HG03064 (cell line): ENCODE measurements around the gene NBPF26.
"Not testable (repeated sequence)": the region's sequence is repeated elsewhere in the genome, so short reads cannot be mapped to it uniquely, and the experiment has no call there.

ENCODE experiments used
- ATAC-seq: cut with Tn5 transposase; IDR thresholded peaks from one replicate; pipeline ENCODE4 v1.9.1; 2021; ENCODE audit warnings: low read depth; ENCODE audit not compliant: unreplicated experiment

The NBPF26 gene

DNA sequence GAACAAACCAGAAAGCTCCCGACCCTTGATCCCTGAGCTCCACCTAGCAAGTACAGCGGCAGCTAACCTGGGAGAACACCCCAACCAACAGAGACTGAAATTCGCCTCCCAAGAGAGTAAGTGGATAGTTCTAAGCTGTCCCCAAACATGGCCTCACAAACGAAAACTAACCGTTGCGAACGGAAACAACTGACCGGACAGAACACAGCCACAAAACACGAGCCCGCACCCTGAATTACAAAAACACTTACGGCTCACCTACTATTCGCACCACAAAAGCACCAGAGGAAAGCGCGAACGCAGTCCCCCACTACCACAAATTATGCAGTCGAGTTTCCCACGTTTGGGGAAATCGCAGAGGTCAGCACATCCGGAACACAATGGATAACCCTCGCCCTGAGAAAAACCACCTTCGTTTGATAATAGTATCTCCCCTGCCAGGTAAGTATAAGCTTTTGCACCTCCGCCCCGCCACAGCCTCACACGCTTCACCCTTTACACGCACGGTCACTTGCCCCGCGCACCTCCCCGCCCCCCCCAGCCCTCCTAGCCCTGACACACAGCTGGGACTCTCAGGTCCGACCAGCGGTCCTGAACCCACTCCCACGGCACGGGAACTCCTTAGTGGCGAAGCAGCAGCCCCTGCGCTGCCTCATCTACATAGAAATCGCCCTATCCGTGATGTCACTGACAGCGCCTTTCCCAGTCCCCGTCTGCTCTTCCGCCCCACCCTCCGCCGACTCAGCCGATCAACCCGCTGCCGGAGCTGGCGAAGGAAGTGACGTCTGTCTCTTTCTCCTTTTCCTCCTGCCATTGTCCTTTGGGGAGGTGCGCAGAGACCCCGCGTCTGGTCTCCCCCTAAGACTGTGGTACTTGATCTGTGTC, 127.0 kb downstream of the NBPF26 start:
- not testable (repeated sequence) for ATAC-seq

DNA sequence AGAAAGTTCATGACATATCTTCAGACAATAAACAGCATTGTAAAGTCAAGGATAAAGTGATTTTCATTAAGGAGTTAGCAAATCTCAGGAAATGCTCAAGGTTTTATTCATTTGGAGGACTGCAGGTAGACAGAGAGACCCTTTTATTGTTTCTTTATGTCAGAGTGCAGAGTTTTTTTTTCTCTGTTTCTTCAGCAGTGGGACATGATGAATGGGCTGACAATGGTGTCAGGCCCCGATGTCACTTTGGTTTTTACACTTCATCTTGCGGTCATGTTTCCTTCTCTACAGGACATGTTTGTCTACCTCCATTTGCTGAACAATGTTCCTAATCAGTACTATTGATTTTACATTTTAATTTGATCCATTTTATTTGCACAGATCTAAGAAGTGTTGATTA, 134.4 kb downstream of the NBPF26 start:
- not testable (repeated sequence) for ATAC-seq

DNA sequence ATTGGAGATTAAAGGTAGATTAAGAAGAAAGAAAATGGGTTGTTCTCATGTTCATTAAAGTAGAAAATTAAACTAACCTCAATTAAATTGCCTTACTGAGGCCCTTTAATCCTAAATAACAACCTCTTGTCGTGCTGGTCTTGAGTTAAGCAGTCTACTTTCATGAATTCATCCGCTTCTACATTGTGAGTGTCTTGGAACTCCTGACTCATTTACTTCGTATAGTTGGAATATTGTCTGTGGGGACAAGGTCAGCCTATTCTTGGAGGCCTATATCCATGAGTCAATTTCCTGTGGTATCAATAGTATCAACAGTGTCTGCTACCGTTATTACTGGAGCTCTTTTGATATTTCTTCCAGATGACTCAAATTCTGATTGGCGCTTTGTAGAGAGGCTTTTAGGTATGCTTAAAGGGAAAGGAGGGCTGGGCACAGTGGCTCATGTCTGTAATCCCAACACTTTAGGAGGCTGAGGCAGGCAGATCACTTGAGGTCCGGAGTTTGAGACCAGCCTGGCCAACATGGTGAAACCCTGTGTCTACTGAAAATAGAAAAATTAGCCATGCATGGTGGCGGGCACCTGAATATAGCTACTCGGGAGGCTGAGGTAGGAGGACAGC, 136.0 kb downstream of the NBPF26 start:
- not testable (repeated sequence) for ATAC-seq

DNA sequence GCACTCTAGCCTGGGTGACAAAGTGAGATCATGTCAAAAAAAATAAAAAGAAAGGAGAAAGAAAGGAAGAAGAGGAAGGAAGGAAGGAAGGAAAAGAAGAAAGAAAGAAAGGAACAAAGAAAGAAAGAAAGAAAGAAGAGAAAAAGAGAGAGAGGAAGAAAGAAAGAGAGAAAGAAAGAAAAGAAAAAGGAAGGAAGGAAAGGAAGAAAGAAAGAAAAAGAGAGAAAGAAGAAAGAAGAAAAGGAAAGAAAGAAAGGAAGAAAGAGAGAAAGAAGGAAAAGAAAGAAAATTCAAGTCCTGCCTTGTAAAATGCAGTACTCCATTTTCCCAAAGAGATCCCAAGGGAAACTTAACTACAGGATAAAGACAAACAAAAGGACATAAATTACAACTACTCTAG, 154.5 kb downstream of the NBPF26 start:
- not testable (repeated sequence) for ATAC-seq

DNA sequence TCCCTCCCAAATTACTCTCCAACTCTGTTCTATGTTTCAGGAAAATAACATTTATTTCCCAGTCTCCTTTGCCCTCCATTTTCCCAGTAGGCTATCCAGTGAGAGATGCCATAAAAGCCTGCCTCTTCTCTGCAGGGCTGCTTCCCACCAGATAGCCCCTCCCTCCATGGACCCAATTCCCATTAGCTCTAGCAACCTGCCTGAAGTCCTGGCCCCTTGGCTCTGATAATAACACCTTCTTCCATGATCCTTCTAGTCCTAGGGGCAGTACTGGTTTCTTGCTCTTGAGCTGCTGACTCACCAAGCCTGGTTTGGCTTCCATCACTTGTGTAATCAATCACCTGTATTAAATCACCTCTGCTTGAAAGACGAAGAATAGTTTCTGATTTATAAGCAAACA, 156.3 kb downstream of the NBPF26 start:
- ATAC-seq: not testable (repeated sequence)

DNA sequence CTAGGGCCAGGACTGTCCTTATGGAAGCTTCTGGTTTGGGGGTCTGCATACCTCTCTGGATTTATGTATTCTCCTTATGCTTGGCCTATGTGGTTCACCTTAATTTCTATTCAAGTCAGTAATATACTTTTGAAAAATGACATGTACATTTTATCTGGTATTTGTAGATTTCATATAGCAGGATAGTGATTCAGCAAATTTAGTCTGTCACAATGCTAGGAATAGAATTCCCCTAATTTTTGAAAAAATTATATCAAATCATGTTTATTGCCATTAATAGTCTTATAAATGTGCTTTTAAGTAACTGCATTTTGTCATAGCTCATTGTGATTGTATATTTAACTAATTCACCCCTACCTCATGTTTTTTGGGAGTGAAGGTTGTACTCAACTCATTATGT, 158.2 kb downstream of the NBPF26 start:
- not testable (repeated sequence) for ATAC-seq
